GM18868 (cell line): ENCODE measurements around the gene NANOG.
"Not testable (repeated sequence)": the region's sequence is repeated elsewhere in the genome, so short reads cannot be mapped to it uniquely, and the experiment has no call there.

Experiments used
- ATAC-seq: cut with Tn5 transposase; IDR thresholded peaks from one replicate; pipeline ENCODE4 v1.9.1; 2021; ENCODE audit warnings: mild to moderate bottlenecking, moderate library complexity; ENCODE audit not compliant: unreplicated experiment

NANOG gene

GRCh38 chr12:7798750-7799308 lies 9.6 kb downstream of the NANOG start:
- not testable (repeated sequence) for ATAC-seq

- no peak for ATAC-seq
Measured at GRCh38 chr12:7801460-7801859, 12.3 kb downstream of the NANOG start.

- not testable (repeated sequence) for ATAC-seq
Measured at GRCh38 chr12:7806319-7806718, 17.1 kb downstream of the NANOG start.

- no peak for ATAC-seq
Measured at GRCh38 chr12:7806863-7807487, 17.8 kb downstream of the NANOG start.

- ATAC-seq = not testable (repeated sequence)
Measured at GRCh38 chr12:7825754-7826153, 36.6 kb downstream of the NANOG start.

- not testable (repeated sequence) for ATAC-seq
Measured at GRCh38 chr12:7829737-7830136, 40.5 kb downstream of the NANOG start.

GRCh38 chr12:7832059-7832696 lies 43.0 kb downstream of the NANOG start:
- no peak for ATAC-seq

GRCh38 chr12:7833201-7833600 lies 44.0 kb downstream of the NANOG start:
- ATAC-seq = not testable (repeated sequence)

- ATAC-seq = no peak
Measured at GRCh38 chr12:7833831-7834230, 44.6 kb downstream of the NANOG start.

- no peak for ATAC-seq
Measured at GRCh38 chr12:7834701-7835100, 45.5 kb downstream of the NANOG start.

GRCh38 chr12:7835116-7835515 lies 45.9 kb downstream of the NANOG start:
- no peak for ATAC-seq

- no peak for ATAC-seq
Measured at GRCh38 chr12:7835766-7836165, 46.6 kb downstream of the NANOG start.

GRCh38 chr12:7837366-7837765 lies 48.2 kb downstream of the NANOG start:
- ATAC-seq = no peak

GRCh38 chr12:7839226-7839625 lies 50.0 kb downstream of the NANOG start:
- not testable (repeated sequence) for ATAC-seq

GRCh38 chr12:7839848-7840247 lies 50.6 kb downstream of the NANOG start:
- not testable (repeated sequence) for ATAC-seq

GRCh38 chr12:7842444-7842843 lies 53.2 kb downstream of the NANOG start:
- ATAC-seq = not testable (repeated sequence)

- not testable (repeated sequence) for ATAC-seq
Measured at GRCh38 chr12:7843149-7843548, 53.9 kb downstream of the NANOG start.

- not testable (repeated sequence) for ATAC-seq
Measured at GRCh38 chr12:7843583-7843982, 54.4 kb downstream of the NANOG start.

- no peak for ATAC-seq
Measured at GRCh38 chr12:7844116-7844515, 54.9 kb downstream of the NANOG start.

GRCh38 chr12:7847226-7848097 lies 58.3 kb downstream of the NANOG start:
- peak; percentile 60 for ATAC-seq

- ATAC-seq = not testable (repeated sequence)
Measured at GRCh38 chr12:7848098-7848422, 58.9 kb downstream of the NANOG start.
